Ishikawa (cell line): Measurements from ENCODE around the gene PTPRN2.

Source experiments
- CEBPB ChIP-seq: IDR thresholded peaks from 2 replicates; pipeline ENCODE4 v1.6.1; 2012
- CREB1 ChIP-seq: IDR thresholded peaks from 2 replicates; pipeline ENCODE4 v1.6.1; 2012; ENCODE audit warnings: low read depth
- EGR1 ChIP-seq: IDR thresholded peaks from 2 replicates; pipeline ENCODE4 v1.6.1; 2012
- EP300 ChIP-seq: IDR thresholded peaks from 2 replicates; pipeline ENCODE4 v1.6.1; 2012; ENCODE audit warnings: borderline replicate concordance
- FOXM1 ChIP-seq: IDR thresholded peaks from 2 replicates; pipeline ENCODE4 v1.6.1; 2012; ENCODE audit warnings: low read depth, borderline replicate concordance
- MAX ChIP-seq: IDR thresholded peaks from 2 replicates; pipeline ENCODE4 v1.6.1; 2012
- NFIC ChIP-seq: IDR thresholded peaks from 2 replicates; pipeline ENCODE4 v1.6.1; 2012
- RAD21 ChIP-seq: IDR thresholded peaks from 2 replicates; pipeline ENCODE4 v1.6.1; 2012; ENCODE audit warnings: low read depth
- REST ChIP-seq: IDR thresholded peaks from 2 replicates; pipeline ENCODE4 v1.6.1; 2012; ENCODE audit warnings: low read depth, mild to moderate bottlenecking
- TAF1 ChIP-seq: IDR thresholded peaks from 2 replicates; pipeline ENCODE4 v1.6.1; 2012; ENCODE audit warnings: low read depth, mild to moderate bottlenecking
- TCF12 ChIP-seq: IDR thresholded peaks from 2 replicates; pipeline ENCODE4 v1.6.1; 2012; ENCODE audit warnings: low read depth
- TEAD4 ChIP-seq: IDR thresholded peaks from 2 replicates; pipeline ENCODE4 v1.6.1; 2012
- USF1 ChIP-seq: IDR thresholded peaks from 2 replicates; pipeline ENCODE4 v1.6.1; 2012
- YY1 ChIP-seq: IDR thresholded peaks from 2 replicates; pipeline ENCODE4 v1.6.1; 2012; ENCODE audit warnings: low read depth

GRCh38 chr7:157817944-157818700 is 769.5 kb downstream of the PTPRN2 start:
- TF ChIP-seq TAF1, result no peak
- TF ChIP-seq CEBPB, result no peak
- no peak for TF ChIP-seq YY1
- no peak for TF ChIP-seq FOXM1
- no peak for TF ChIP-seq CREB1
- TF ChIP-seq REST, result no peak
- TF ChIP-seq EGR1, result no peak
- TF ChIP-seq USF1, result no peak
- no peak for TF ChIP-seq MAX
- TF ChIP-seq TCF12, result no peak
- no peak for TF ChIP-seq EP300
- TF ChIP-seq TEAD4, result no peak
- TF ChIP-seq RAD21, result no peak
- no peak for TF ChIP-seq NFIC
